Heart left ventricle (tissue), 13 donors: Measurements from ENCODE around the gene GRAMD2B.

Source experiments
- POLR2A ChIP-seq, 2 donors: fragments of 450-650 bp; IDR thresholded peaks; one replicate each; pipeline ENCODE4 v1.6.1; 2017; ENCODE audit warnings: antibody characterized with exemption in 2 of 2, mild to moderate bottlenecking in 2 of 2, moderate library complexity in 2 of 2
- TF ChIP-seq, protein P1 (sequence below), 12 donors: fragments of 200-600 bp; sonication (generic) in 4 of 12; IDR thresholded peaks; one replicate each; pipeline versions ENCODE4 v1.5.0 to v1.8.0; 2018 to 2022; ENCODE audit warnings: antibody characterized with exemption in 12 of 12, mild to moderate bottlenecking in 5 of 12
- donor health status: ischemic (EF 13 %, LVEDD 7.1; RV severe dilation, severe dysfunction).
- donor health status: DM: no; HTN: yes; CAD: no.
- donor health status: DM: no; HTN: no; CAD: no.
- donor health status: ischemic (EF 25% LVEDD 6.9; RV normal size, moderate dysfunction).
- donor health status: ischemic (EF 25% LVEDD 5.7; RV mildly dilated, moderate dysfunction).
- donor health status: ischemic (EF 35%, LVEDD 5.7; RV mildly dilated, moderate dysfunction).
- donor health status: nonischemic (EF 11% LVEDD 7.7; RV severe dilation, severe dysfunction).
- donor health status: DM: yes; HTN: yes; CAD: no.
- donor health status: PGD.
- donor health status: ischemic (EF 29% LVEDD 5.4; RV normal size, mild dysfunction).
- donor health status: nonischemic (EF 23%, LVEDD 6.1; RV moderate dilation, normal function).

DNA sequence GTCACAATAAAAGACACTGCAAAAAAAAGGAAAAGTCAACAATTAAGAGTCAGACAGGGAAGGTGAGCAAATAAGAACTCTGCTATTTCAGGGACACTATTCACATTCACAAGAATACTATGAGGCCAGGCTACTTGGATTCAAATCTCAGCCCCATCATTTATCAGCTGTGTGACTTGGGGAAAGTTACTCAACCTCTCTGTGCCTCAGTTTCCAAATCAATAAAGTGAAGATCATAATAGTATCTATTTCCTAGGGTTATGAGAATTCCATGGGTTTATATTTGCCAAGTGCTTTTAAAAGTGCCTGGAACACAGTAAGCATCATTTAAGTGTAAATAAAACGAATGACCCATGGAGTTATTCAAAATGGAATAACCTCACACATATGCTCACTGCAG, 115.4 kb downstream of the GRAMD2B start:
- no peak for TF ChIP-seq POLR2A (IDR thresholded peaks at IDR 0.05)
- TF ChIP-seq, protein P1, sequence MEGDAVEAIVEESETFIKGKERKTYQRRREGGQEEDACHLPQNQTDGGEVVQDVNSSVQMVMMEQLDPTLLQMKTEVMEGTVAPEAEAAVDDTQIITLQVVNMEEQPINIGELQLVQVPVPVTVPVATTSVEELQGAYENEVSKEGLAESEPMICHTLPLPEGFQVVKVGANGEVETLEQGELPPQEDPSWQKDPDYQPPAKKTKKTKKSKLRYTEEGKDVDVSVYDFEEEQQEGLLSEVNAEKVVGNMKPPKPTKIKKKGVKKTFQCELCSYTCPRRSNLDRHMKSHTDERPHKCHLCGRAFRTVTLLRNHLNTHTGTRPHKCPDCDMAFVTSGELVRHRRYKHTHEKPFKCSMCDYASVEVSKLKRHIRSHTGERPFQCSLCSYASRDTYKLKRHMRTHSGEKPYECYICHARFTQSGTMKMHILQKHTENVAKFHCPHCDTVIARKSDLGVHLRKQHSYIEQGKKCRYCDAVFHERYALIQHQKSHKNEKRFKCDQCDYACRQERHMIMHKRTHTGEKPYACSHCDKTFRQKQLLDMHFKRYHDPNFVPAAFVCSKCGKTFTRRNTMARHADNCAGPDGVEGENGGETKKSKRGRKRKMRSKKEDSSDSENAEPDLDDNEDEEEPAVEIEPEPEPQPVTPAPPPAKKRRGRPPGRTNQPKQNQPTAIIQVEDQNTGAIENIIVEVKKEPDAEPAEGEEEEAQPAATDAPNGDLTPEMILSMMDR (IDR thresholded peaks at IDR 0.05), result no peak
